ENCODE results near the gene RALGPS1. TPM values are rescaled to one million over a fixed set of nuclear protein-coding genes. Genes with fewer than 3 reads are reported as not detected.

Gene RALGPS1
- total RNA-seq, 5 donors from 2014 or later (not counting 1 experiment from before 2014, with no cell fraction given), result 7.3 to 13.9 (median 9.4) TPM

GRCh38 chr9:127076860-127077643 is 162.5 kb downstream of the RALGPS1 start:
- Mint-ChIP-seq H3K27ac (no peak overlapping the region), H3K36me3 (peaks cover 24% of the 10 kb centered on the region), H3K9me3 (peaks cover 0 to 5% (median 0%) of the 10 kb centered on the region in 3 donors), H3K27me3 (peaks cover 0 to 9% of the 10 kb centered on the region in 2 donors), H3K4me3 (no peak overlapping the region), H3K4me1 (peaks cover 0 to 2% (median 0%) of the 10 kb centered on the region in 3 donors)
- H3K4me1 ChIP-seq (ENCODE audit: control insufficient read depth in 1 of 2, extremely low read depth in 1 of 2, insufficient read depth in 2 of 2, low read length in 2 of 2), result no peaks in the 10 kb centered on the region
- no peak overlapping the region for H3K4me3 ChIP-seq (ENCODE audit: control insufficient read depth in 1 of 2, extremely low read depth in 1 of 2, low read length in 1 of 2)
- ChIA-PET CTCF (interaction anchor here in 1 of 2 donors (1.1 kb wide), 1 partner anchor 13 kb away, joined by 3 read pairs; no protein-coding TSS in a partner anchor), POLR2A (no interaction called here)
- H3K27ac ChIP-seq (ENCODE audit: low read length), result no peak overlapping the region
- H3K36me3 ChIP-seq (ENCODE audit: control insufficient read depth in 2 of 2, extremely low read depth in 1 of 2, insufficient read depth in 1 of 2, low read length in 1 of 2), result no peaks in the 10 kb centered on the region
- H3K27me3 ChIP-seq (replicated peaks in 1 of 2; ENCODE audit: control insufficient read depth in 2 of 2, extremely low read depth in 1 of 2, insufficient read depth in 2 of 2, low read length in 1 of 2), result peaks cover 0 to 8% of the 10 kb centered on the region in 2 experiments
- H3K9me3 ChIP-seq, result no peaks in the 10 kb centered on the region
- no peak for DNase-seq
- ATAC-seq (replicated peaks in 1 of 4), result no peak
- WGBS (ENCODE audit: insufficient coverage), result 79% methylated on average over 5 of the region's 5 CpGs

- no peak overlapping the region for H3K4me3 Mint-ChIP-seq
- H3K27me3 ChIP-seq (replicated peaks in 1 of 2; ENCODE audit: control insufficient read depth in 2 of 2, extremely low read depth in 1 of 2, insufficient read depth in 2 of 2, low read length in 1 of 2), result peaks cover 0 to 8% of the 10 kb centered on the region in 2 experiments
- no peaks in the 10 kb centered on the region for H3K36me3 ChIP-seq (ENCODE audit: control insufficient read depth in 2 of 2, extremely low read depth in 1 of 2, insufficient read depth in 1 of 2, low read length in 1 of 2)
- ChIA-PET POLR2A (no interaction called here), CTCF (no interaction called here)
- H3K27me3 Mint-ChIP-seq, result peaks cover 0 to 9% of the 10 kb centered on the region in 2 donors
- H3K36me3 Mint-ChIP-seq, result peaks cover 20% of the 10 kb centered on the region
- peaks cover 0 to 2% (median 0%) of the 10 kb centered on the region in 3 donors for H3K4me1 Mint-ChIP-seq
- H3K9me3 Mint-ChIP-seq, result no peaks in the 10 kb centered on the region
- WGBS (ENCODE audit: insufficient coverage), result 75% methylated on average over 2 of the region's 2 CpGs
- ATAC-seq (replicated peaks in 1 of 4) (no peak), DNase-seq (no peak)
- H3K27ac Mint-ChIP-seq, result no peak overlapping the region
- H3K4me3 ChIP-seq (ENCODE audit: control insufficient read depth in 1 of 2, extremely low read depth in 1 of 2, low read length in 1 of 2), result no peak overlapping the region
- H3K4me1 ChIP-seq (ENCODE audit: control insufficient read depth in 1 of 2, extremely low read depth in 1 of 2, insufficient read depth in 2 of 2, low read length in 2 of 2), result no peaks in the 10 kb centered on the region
- no peak overlapping the region for H3K27ac ChIP-seq (ENCODE audit: low read length)
- no peaks in the 10 kb centered on the region for H3K9me3 ChIP-seq
Measured at GRCh38 chr9:127077644-127077946, 163.0 kb downstream of the RALGPS1 start.

- Histone ChIP-seq H3K4me3 (ENCODE audit: control insufficient read depth in 1 of 2, extremely low read depth in 1 of 2, low read length in 1 of 2) (no peak overlapping the region), H3K36me3 (ENCODE audit: control insufficient read depth in 2 of 2, extremely low read depth in 1 of 2, insufficient read depth in 1 of 2, low read length in 1 of 2) (no peaks in the 10 kb centered on the region), H3K27me3 (replicated peaks in 1 of 2; ENCODE audit: control insufficient read depth in 2 of 2, extremely low read depth in 1 of 2, insufficient read depth in 2 of 2, low read length in 1 of 2) (peaks cover 0 to 8% of the 10 kb centered on the region in 2 experiments), H3K9me3 (no peaks in the 10 kb centered on the region), H3K4me1 (ENCODE audit: control insufficient read depth in 1 of 2, extremely low read depth in 1 of 2, insufficient read depth in 2 of 2, low read length in 2 of 2) (no peaks in the 10 kb centered on the region), H3K27ac (ENCODE audit: low read length) (no peak overlapping the region)
- H3K4me1 Mint-ChIP-seq, result peaks cover 0 to 2% (median 0%) of the 10 kb centered on the region in 3 donors
- ChIA-PET CTCF (no interaction called here), POLR2A (no interaction called here)
- H3K36me3 Mint-ChIP-seq, result peaks cover 20% of the 10 kb centered on the region
- no peak overlapping the region for H3K4me3 Mint-ChIP-seq
- WGBS (ENCODE audit: insufficient coverage), result 80% methylated on average over 2 of the region's 6 CpGs
- DNase-seq (no peak), ATAC-seq (replicated peaks in 1 of 4) (no peak)
- H3K9me3 Mint-ChIP-seq, result no peaks in the 10 kb centered on the region
- H3K27ac Mint-ChIP-seq, result no peak overlapping the region
- H3K27me3 Mint-ChIP-seq, result peaks cover 0 to 9% of the 10 kb centered on the region in 2 donors
Measured at GRCh38 chr9:127078336-127078735, 163.8 kb downstream of the RALGPS1 start.

GRCh38 chr9:127078988-127079387 is 164.4 kb downstream of the RALGPS1 start:
- DNase-seq (no peak), ATAC-seq (replicated peaks in 1 of 4) (no peak)
- Mint-ChIP-seq H3K4me1 (peaks cover 0 to 2% (median 0%) of the 10 kb centered on the region in 3 donors), H3K27me3 (peaks cover 0 to 9% of the 10 kb centered on the region in 2 donors), H3K4me3 (no peak overlapping the region), H3K9me3 (no peaks in the 10 kb centered on the region), H3K36me3 (peaks cover 20% of the 10 kb centered on the region), H3K27ac (no peak overlapping the region)
- H3K4me3 ChIP-seq (ENCODE audit: control insufficient read depth in 1 of 2, extremely low read depth in 1 of 2, low read length in 1 of 2), result no peak overlapping the region
- H3K4me1 ChIP-seq (ENCODE audit: control insufficient read depth in 1 of 2, extremely low read depth in 1 of 2, insufficient read depth in 2 of 2, low read length in 2 of 2), result no peaks in the 10 kb centered on the region
- 80% methylated on average over 1 of the region's 1 CpG for WGBS (ENCODE audit: insufficient coverage)
- ChIA-PET POLR2A (no interaction called here), CTCF (no interaction called here)
- H3K27ac ChIP-seq (ENCODE audit: low read length), result no peak overlapping the region
- peaks cover 0 to 8% of the 10 kb centered on the region in 2 experiments for H3K27me3 ChIP-seq (replicated peaks in 1 of 2; ENCODE audit: control insufficient read depth in 2 of 2, extremely low read depth in 1 of 2, insufficient read depth in 2 of 2, low read length in 1 of 2)
- H3K9me3 ChIP-seq, result no peaks in the 10 kb centered on the region
- no peaks in the 10 kb centered on the region for H3K36me3 ChIP-seq (ENCODE audit: control insufficient read depth in 2 of 2, extremely low read depth in 1 of 2, insufficient read depth in 1 of 2, low read length in 1 of 2)

- CTCF ChIA-PET, result no interaction called here
- 92% methylated on average over 6 of the region's 8 CpGs for WGBS (ENCODE audit: insufficient coverage)
- no peaks in the 10 kb centered on the region for H3K36me3 ChIP-seq (ENCODE audit: control insufficient read depth in 2 of 2, extremely low read depth in 1 of 2, insufficient read depth in 1 of 2, low read length in 1 of 2)
- no peaks in the 10 kb centered on the region for H3K9me3 Mint-ChIP-seq
- peaks cover 3% of the 10 kb centered on the region in 2 experiments for H3K4me1 ChIP-seq (ENCODE audit: control insufficient read depth in 1 of 2, extremely low read depth in 1 of 2, insufficient read depth in 2 of 2, low read length in 2 of 2)
- H3K27me3 ChIP-seq (replicated peaks in 1 of 2; ENCODE audit: control insufficient read depth in 2 of 2, extremely low read depth in 1 of 2, insufficient read depth in 2 of 2, low read length in 1 of 2), result peaks cover 0 to 8% of the 10 kb centered on the region in 2 experiments
- peaks cover 20% of the 10 kb centered on the region for H3K36me3 Mint-ChIP-seq
- H3K27ac Mint-ChIP-seq, result no peak overlapping the region
- H3K9me3 ChIP-seq, result no peaks in the 10 kb centered on the region
- peaks cover 0 to 5% of the 10 kb centered on the region in 2 donors for H3K27me3 Mint-ChIP-seq
- no peak overlapping the region for H3K27ac ChIP-seq (ENCODE audit: low read length)
- POLR2A ChIA-PET, result no interaction called here
- no peak for ATAC-seq (replicated peaks in 1 of 4)
- H3K4me3 ChIP-seq (ENCODE audit: control insufficient read depth in 1 of 2, extremely low read depth in 1 of 2, low read length in 1 of 2), result no peak overlapping the region
- H3K4me3 Mint-ChIP-seq, result no peak overlapping the region
- no peak for DNase-seq
- peaks cover 4 to 7% (median 5%) of the 10 kb centered on the region in 3 donors for H3K4me1 Mint-ChIP-seq
Measured at GRCh38 chr9:127079446-127080140, 165.0 kb downstream of the RALGPS1 start.

GRCh38 chr9:127081250-127082185 is 166.9 kb downstream of the RALGPS1 start:
- H3K27me3 Mint-ChIP-seq, result peaks cover 0 to 6% of the 10 kb centered on the region in 2 donors
- H3K27me3 ChIP-seq (replicated peaks in 1 of 2; ENCODE audit: control insufficient read depth in 2 of 2, extremely low read depth in 1 of 2, insufficient read depth in 2 of 2, low read length in 1 of 2), result peaks cover 0 to 5% of the 10 kb centered on the region in 2 experiments
- no peaks in the 10 kb centered on the region for H3K9me3 Mint-ChIP-seq
- ChIA-PET CTCF (no interaction called here), POLR2A (no interaction called here)
- no peak overlapping the region for H3K4me3 ChIP-seq (ENCODE audit: control insufficient read depth in 1 of 2, extremely low read depth in 1 of 2, low read length in 1 of 2)
- peaks cover 20% of the 10 kb centered on the region for H3K36me3 Mint-ChIP-seq
- no peak overlapping the region for H3K4me3 Mint-ChIP-seq
- 88% methylated on average over 6 of the region's 8 CpGs for WGBS (ENCODE audit: insufficient coverage)
- no peak for ATAC-seq (replicated peaks in 1 of 4)
- no peak for DNase-seq
- no peaks in the 10 kb centered on the region for H3K9me3 ChIP-seq
- no peaks in the 10 kb centered on the region for H3K36me3 ChIP-seq (ENCODE audit: control insufficient read depth in 2 of 2, extremely low read depth in 1 of 2, insufficient read depth in 1 of 2, low read length in 1 of 2)
- no peak overlapping the region for H3K27ac ChIP-seq (ENCODE audit: low read length)
- H3K4me1 ChIP-seq (ENCODE audit: control insufficient read depth in 1 of 2, extremely low read depth in 1 of 2, insufficient read depth in 2 of 2, low read length in 2 of 2), result peaks cover 8 to 11% of the 10 kb centered on the region in 2 experiments
- H3K4me1 Mint-ChIP-seq, result peaks cover 10 to 17% (median 15%) of the 10 kb centered on the region in 3 donors
- H3K27ac Mint-ChIP-seq, result no peak overlapping the region
